DND-41 (cell line): ENCODE measurements around the gene TRNAU1AP.
"Not testable (repeated sequence)": the region's sequence is repeated elsewhere in the genome, so short reads cannot be mapped to it uniquely, and the experiment has no call there.

Experiments used
- ATAC-seq: fragments of 200-7000 bp; cut with Tn5 transposase; 3 replicates; pipeline ENCODE4 v1.9.1; 2021; ENCODE audit warnings: low read depth; ENCODE audit not compliant: insufficient read depth
- DNase-seq: peaks from one replicate; pipeline ENCODE4 v3.0.0-alpha.2; 2020
- H2AFZ ChIP-seq: 2 replicates; pipeline ENCODE4 v1.6.0; 2012; ENCODE audit warnings: low read depth, low read length
- H3K27ac ChIP-seq: 2 replicates; pipeline ENCODE4 v1.5.1; 2012; ENCODE audit warnings: low read length, inconsistent platforms
- H3K27me3 ChIP-seq: fragments of 200-600 bp; sonication (generic); 2 replicates; pipeline ENCODE4 v1.6.0; 2012; ENCODE audit warnings: low read length, mild to moderate bottlenecking, inconsistent platforms; ENCODE audit not compliant: insufficient read depth, poor library complexity
- H3K36me3 ChIP-seq: 2 replicates; pipeline ENCODE4 v1.5.1; 2012; ENCODE audit warnings: low read length, inconsistent platforms; ENCODE audit not compliant: insufficient read depth
- H3K4me1 ChIP-seq: 2 replicates; pipeline ENCODE4 v1.5.1; 2012; ENCODE audit warnings: mild to moderate bottlenecking, low read length; ENCODE audit not compliant: insufficient read depth
- H3K4me2 ChIP-seq: 2 replicates; pipeline ENCODE4 v1.6.0; 2012; ENCODE audit warnings: mild to moderate bottlenecking, moderate library complexity, low read length, inconsistent platforms; ENCODE audit not compliant: insufficient read depth
- H3K4me3 ChIP-seq, 2 experiments: fragments of 200-600 bp in 1 of 2; shearing (Covaris generic) in 1 of 2; 2 replicates each; pipeline ENCODE4 v1.5.1; 2012 to 2016; ENCODE audit warnings: inconsistent platforms in 2 of 2, low read length in 2 of 2, mild to moderate bottlenecking in 2 of 2, low read depth in 1 of 2, moderate library complexity in 1 of 2
- H3K79me2 ChIP-seq: 2 replicates; pipeline ENCODE4 v1.6.0; 2012; ENCODE audit warnings: low read length, inconsistent platforms; ENCODE audit not compliant: insufficient read depth
- H3K9ac ChIP-seq: 2 replicates; pipeline ENCODE4 v1.6.0; 2012; ENCODE audit warnings: low read depth, mild to moderate bottlenecking, inconsistent platforms, low read length, moderate library complexity
- H3K9me3 ChIP-seq: 2 replicates; pipeline ENCODE4 v1.5.1; 2012; ENCODE audit warnings: low read length, moderate library complexity, mild to moderate bottlenecking, inconsistent platforms; ENCODE audit not compliant: insufficient read depth, severe bottlenecking
- H4K20me1 ChIP-seq: 2 replicates; pipeline ENCODE4 v1.6.0; 2012; ENCODE audit warnings: low read length; ENCODE audit not compliant: insufficient read depth
- EZH2 ChIP-seq: IDR thresholded peaks from 3 replicates; pipeline ENCODE4 v1.6.1; 2012; ENCODE audit warnings: borderline replicate concordance, low read depth, mild to moderate bottlenecking, moderate library complexity, low read length, inconsistent platforms; ENCODE audit not compliant: severe bottlenecking
- TF ChIP-seq, protein P1 (sequence below): IDR thresholded peaks from 2 replicates; pipeline ENCODE4 v1.5.1; 2012; ENCODE audit warnings: borderline replicate concordance, low read length, moderate library complexity, mild to moderate bottlenecking; ENCODE audit not compliant: poor library complexity, severe bottlenecking; ENCODE audit errors: extremely low read depth

Gene TRNAU1AP

DNA sequence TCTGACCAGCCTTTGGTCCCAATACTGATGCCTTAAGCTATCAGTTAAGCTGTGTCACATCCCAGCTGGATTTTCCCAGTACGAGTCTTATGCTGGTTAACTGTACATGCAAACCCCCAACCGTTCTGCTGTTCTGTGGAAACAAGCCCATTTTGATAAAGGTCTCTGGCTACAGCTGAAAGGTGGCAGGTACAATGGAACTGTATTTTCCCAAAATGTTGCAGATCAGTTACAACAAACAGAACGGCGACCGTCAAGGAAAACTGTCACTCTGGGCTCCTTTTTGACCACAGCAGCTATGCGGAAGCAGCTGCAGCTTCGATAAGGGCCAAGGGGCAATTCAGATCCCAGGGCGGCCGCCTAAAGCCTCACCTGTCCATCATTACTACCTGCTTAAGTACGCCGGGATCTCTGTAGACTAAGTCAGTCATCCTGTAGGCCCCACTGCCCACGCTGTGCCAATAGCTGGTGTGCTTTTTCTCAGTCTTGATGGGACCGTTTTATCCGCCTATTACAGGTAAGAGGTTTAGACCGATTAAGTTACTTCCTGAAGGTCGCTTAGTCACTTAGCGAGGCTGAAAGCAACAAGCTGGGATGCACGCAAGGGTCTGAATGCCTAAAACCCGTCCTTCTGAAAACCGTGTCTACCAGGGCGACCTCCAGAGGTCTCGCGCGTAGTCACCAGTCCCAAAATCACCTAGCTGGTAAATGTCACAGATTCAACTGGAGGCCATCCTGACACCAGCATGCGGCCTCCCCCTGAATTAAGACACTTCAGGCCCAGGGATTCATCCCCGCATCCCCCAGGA, 28.0 kb downstream of the TRNAU1AP start:
- peaks cover 49% of the 10 kb centered on the region for H3K36me3 ChIP-seq
- DNase-seq: peak; percentile 57
- H2AFZ ChIP-seq: peak overlapping the region; percentile 80

DNA sequence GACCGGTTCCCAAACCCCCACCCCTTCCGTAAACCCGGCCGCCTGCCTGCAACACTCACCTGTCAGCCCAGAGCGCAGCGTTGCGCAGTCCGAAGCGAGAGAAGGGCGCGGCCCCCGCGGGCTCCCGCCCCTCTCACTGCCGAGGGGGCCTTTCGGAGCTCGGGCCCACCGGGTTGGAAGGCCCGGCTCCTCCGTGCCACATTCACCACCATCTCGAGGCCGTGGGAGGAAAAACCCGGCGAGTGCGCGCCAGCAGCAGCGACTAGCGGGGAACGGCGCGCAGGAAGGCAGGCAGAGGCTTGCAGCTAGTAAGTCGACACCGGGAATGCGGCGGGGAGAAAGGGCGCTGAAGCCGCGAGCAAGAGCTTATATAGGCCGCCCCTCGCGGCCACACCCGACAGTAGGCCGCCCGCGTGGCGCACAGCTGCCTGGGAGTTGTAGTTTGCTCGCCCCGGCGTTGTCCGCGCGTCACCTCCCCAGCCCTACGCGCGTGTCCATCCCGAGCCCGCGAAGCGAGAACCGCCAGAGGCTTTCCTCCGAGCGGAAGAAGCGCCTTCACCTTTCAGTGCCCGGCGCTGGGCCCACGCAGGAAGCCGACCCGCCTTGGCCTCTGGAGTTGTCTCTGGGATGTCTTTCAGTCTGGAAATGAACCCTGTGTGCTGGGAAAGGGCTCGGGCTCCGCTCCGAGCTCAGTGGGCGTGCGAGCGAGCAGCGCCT, 28.8 kb downstream of the TRNAU1AP start:
- H3K9me3 ChIP-seq: no peaks in the 10 kb centered on the region
- H3K27me3 ChIP-seq: no peaks in the 10 kb centered on the region
- no peak for TF ChIP-seq EZH2
- TF ChIP-seq, protein P1, sequence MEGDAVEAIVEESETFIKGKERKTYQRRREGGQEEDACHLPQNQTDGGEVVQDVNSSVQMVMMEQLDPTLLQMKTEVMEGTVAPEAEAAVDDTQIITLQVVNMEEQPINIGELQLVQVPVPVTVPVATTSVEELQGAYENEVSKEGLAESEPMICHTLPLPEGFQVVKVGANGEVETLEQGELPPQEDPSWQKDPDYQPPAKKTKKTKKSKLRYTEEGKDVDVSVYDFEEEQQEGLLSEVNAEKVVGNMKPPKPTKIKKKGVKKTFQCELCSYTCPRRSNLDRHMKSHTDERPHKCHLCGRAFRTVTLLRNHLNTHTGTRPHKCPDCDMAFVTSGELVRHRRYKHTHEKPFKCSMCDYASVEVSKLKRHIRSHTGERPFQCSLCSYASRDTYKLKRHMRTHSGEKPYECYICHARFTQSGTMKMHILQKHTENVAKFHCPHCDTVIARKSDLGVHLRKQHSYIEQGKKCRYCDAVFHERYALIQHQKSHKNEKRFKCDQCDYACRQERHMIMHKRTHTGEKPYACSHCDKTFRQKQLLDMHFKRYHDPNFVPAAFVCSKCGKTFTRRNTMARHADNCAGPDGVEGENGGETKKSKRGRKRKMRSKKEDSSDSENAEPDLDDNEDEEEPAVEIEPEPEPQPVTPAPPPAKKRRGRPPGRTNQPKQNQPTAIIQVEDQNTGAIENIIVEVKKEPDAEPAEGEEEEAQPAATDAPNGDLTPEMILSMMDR: peak; percentile 18
- peaks cover 48% of the 10 kb centered on the region for H3K36me3 ChIP-seq
- H3K4me1 ChIP-seq: peaks cover 33% of the 10 kb centered on the region
- peak overlapping the region; percentile 95 for H3K9ac ChIP-seq
- peak overlapping the region; percentile 86 to 89 for H3K4me3 ChIP-seq
- H3K4me2 ChIP-seq: peak overlapping the region; percentile 84
- peak overlapping the region; percentile 80 for H2AFZ ChIP-seq
- DNase-seq: peak; percentile 94
- peaks cover 28% of the 10 kb centered on the region for H4K20me1 ChIP-seq
- peaks cover 29% of the 10 kb centered on the region for H3K79me2 ChIP-seq
- peak overlapping the region; percentile 75 for H3K27ac ChIP-seq
- ATAC-seq: peak; percentile 89

More for the DNA sequence above, 28.0 kb downstream of the TRNAU1AP start:
- Histone ChIP-seq H3K27ac (peak overlapping the region; percentile 75), H3K27me3 (no peaks in the 10 kb centered on the region), H4K20me1 (peaks cover 28% of the 10 kb centered on the region), H3K9me3 (no peaks in the 10 kb centered on the region), H3K4me1 (peaks cover 33% of the 10 kb centered on the region), H3K4me3 (peak overlapping the region; percentile 86 to 89), H3K79me2 (peaks cover 29% of the 10 kb centered on the region), H3K4me2 (peak overlapping the region; percentile 84), H3K9ac (peak overlapping the region; percentile 95)
- ATAC-seq: peak; percentile 36
- TF ChIP-seq EZH2: no peak
- TF ChIP-seq, protein P1: peak; percentile 62

DNA sequence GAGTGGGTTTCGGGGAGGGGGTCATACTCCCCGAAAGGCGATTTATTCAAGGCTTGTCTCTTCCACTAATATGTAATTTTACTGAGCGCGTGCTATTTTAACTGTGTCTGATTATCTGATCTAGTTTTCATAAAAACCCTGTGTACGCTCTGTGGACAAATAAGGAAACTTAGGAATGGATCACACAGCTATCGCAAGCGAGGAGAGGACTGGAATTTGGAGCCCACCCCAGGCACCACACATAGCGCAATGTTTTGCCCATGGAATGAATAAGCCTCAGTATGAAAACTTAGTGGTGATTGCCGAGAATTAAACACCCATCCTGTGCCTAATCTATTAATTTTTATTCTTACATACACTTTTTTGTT, 29.3 kb downstream of the TRNAU1AP start:
- ATAC-seq (no peak), DNase-seq (no peak)
- peak overlapping the region; percentile 84 for H3K4me2 ChIP-seq
- no peaks in the 10 kb centered on the region for H3K9me3 ChIP-seq
- peak overlapping the region; percentile 95 for H3K9ac ChIP-seq
- H3K4me3 ChIP-seq: peak overlapping the region; percentile 86 to 89; a peak in 3 of 4 replicates
- H4K20me1 ChIP-seq: peaks cover 28% of the 10 kb centered on the region
- no peaks in the 10 kb centered on the region for H3K27me3 ChIP-seq
- TF ChIP-seq EZH2: no peak
- TF ChIP-seq, protein P1: no peak
- H3K27ac ChIP-seq: peak overlapping the region; percentile 57
- peaks cover 29% of the 10 kb centered on the region for H3K79me2 ChIP-seq
- H3K36me3 ChIP-seq: peaks cover 43% of the 10 kb centered on the region
- H3K4me1 ChIP-seq: peaks cover 33% of the 10 kb centered on the region
- peak overlapping the region; percentile 80 for H2AFZ ChIP-seq

GRCh38 chr1:28586585-28587391, 33.9 kb downstream of the TRNAU1AP start:
- not testable (repeated sequence) for DNase-seq, H3K27me3 ChIP-seq, H3K4me1 ChIP-seq, H3K9ac ChIP-seq, H4K20me1 ChIP-seq, H3K79me2 ChIP-seq, H3K27ac ChIP-seq, H3K4me3 ChIP-seq, ATAC-seq, H2AFZ ChIP-seq, H3K36me3 ChIP-seq, H3K9me3 ChIP-seq, H3K4me2 ChIP-seq
